GM18520 (cell line): ENCODE measurements around the gene IFNL2.
"Not testable (repeated sequence)": the region's sequence is repeated elsewhere in the genome, so short reads cannot be mapped to it uniquely, and the experiment has no call there.

ENCODE experiments used
- ATAC-seq: cut with Tn5 transposase; IDR thresholded peaks from one replicate; pipeline ENCODE4 v1.9.1; 2021; ENCODE audit not compliant: unreplicated experiment

Gene IFNL2

DNA sequence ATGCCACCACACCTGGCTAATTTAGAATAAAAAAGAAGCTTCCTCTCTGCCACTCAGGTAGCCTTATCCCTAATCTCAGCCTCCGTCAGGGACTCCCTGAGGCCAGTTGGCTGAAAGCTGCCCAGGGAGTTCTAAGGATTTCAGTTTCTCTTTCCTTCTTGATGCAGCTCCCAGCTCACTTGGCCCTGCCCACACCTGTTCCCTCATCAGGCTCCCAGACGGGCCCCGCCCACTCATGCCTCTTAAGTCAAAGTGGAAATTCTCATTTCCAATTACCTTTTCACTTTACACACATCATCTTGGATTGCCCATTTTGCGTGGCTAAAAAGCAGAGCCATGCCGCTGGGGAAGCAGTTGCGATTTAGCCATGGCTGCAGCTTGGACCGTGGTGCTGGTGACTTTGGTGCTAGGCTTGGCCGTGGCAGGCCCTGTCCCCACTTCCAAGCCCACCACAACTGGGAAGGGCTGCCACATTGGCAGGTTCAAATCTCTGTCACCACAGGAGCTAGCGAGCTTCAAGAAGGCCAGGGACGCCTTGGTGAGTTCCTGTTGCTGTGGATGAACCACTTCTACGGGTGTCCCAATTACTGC is 28.0 kb downstream of the IFNL2 start, which contains the start of gene IFNL1:
Gene IFNL1, plus strand, starts transcription at position 353 of the 591 bp plus-strand sequence. Its CDS starts 15 bp downstream, at position 368.
- no peak for ATAC-seq

DNA sequence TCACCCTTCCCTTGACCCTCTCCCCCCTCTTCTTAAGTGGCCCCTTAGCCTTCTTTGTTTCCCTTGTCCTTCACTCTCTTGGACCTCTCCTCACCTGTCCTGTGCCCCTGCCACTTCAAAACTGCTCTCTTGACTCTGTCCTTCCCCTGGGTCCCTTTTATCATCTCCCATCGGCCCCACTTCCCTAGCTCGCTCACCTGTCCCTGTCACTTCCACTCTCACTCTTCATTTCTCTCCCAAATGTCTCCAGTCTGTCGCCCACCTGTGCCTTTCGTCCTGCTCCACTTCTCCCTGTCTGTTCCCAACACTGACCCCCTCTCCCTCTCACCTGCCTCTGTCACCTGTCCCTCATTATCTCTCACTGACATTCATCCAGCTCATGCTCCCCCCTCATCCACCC is 28.7 kb downstream of the IFNL2 start:
- ATAC-seq = no peak

DNA sequence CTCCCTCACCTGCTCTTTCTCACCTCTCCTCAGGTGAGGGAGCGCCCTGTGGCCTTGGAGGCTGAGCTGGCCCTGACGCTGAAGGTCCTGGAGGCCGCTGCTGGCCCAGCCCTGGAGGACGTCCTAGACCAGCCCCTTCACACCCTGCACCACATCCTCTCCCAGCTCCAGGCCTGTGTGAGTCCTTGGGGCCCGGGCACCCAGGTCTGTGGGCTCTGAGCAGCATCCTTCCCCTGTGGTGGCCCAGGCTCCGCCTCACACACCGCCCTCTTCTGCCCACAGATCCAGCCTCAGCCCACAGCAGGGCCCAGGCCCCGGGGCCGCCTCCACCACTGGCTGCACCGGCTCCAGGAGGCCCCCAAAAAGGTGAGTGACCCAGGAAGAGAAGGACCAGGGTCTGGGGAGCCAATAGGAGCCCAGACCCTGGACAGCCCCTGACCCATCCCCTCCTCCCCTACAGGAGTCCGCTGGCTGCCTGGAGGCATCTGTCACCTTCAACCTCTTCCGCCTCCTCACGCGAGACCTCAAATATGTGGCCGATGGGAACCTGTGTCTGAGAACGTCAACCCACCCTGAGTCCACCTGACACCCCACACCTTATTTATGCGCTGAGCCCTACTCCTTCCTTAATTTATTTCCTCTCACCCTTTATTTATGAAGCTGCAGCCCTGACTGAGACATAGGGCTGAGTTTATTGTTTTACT is 29.9 kb downstream of the IFNL2 start:
- no peak for ATAC-seq

DNA sequence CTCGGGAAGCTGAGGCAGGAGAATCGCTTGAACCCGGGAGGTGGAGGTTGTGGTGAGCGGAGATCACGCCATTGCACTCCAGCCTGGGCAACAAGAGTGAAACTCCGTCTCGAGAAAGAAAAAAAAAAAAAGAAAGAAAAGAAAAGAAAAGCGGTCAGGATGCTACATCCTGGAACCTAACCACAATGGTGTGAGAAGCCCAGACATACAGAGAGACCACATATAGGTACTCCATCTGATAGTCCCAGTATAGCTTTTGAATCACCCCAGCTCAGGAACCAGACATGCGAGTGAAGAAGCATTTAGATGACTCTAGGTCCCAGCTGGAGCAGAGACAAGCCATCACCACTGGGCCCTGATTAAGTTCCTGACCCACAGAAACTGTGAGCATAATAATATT is 31.2 kb downstream of the IFNL2 start:
- ATAC-seq = no peak

DNA sequence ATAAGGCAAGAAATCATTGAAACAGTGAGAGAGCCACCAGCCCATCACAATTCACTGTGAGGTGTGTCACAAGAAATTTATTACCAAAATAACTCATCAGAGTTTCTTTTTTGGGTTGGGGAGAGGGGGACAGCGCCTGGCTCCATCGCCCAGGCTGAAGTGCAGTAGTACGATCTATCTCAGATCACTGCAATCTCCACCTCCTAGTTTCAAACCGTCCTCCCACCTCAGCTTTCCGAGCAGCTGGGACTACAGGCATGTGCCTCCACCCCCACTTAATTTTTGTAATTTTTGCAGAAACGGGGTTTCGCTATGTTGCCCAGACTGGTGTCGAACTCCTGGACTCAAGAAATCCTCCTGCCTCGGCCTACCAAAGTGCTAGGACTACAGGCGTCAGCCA is 31.6 kb downstream of the IFNL2 start:
- ATAC-seq = no peak

DNA sequence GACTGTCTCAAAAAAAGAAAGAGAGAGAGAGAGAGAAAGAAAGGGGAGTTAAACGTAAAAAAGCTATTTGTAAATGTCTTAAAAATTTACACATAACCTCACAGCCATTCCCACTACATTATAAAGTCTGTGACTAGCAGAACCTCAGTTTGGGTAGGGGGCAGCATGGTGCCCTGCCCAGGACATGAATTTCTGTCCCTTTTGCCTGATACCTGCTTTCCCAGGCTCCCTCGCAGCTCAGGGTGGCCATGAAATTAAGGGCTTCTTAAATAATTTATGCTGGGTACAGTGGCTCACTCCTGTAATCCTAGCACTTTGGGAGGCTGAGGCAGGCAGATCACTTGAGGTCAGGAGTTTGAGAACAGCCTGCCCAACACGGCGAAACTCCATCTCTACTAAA is 32.8 kb downstream of the IFNL2 start:
- no peak for ATAC-seq

DNA sequence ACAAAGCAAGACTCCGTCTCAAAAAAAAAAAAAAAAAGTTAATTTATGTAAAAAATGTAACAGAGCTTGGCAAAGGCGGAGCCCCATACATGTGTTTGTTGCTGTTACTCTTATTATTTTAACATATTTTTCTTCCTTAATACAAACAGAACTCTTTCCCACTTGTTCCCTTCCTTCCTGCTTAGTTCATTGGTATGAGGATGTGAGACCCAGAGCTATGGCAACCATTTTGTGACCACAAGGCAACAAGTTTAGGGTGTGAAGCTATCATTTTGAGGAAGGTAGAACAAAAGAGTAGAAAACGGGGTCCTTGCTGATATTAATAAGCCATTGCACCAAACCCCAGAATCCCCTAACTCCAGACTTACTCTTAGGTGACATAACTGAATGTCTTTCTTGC is 33.4 kb downstream of the IFNL2 start:
- ATAC-seq = no peak

DNA sequence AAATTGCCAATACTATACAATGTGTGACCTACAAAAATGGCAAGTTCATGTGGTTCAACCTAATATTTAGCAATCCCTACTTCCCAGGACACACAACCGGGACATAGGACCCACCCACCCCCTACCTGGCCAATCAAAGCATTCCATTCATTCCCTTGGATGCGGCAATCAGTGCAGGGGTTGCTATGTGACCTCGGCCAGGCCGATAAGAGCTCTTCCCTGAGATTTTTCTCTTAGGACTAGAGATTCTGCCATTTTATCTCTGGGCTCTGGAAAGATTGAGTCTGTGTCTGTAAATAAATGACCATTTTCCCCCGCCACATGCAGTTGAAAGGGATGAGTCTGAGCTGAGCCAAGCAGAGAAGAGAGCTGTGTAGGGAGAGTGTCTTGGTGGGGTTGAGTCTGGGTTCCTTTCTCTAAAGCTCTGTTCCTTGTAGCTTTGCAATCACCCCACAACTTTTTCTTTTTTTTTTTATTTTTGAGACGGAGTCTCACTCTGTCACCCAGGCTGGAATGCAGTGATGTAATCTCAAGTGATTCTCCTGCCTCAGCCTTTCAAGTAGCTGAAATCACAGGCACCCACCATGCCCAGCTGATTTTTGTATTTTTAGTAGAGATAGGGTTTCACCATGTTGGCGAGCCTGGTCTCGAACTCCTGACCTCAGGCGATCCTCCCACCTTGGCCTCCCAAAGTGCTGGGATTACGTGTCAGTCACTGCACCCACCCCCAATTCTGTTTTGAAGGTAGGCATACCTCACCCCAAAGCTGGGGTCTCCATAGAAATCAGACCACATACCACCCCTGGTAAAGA is 35.4 kb downstream of the IFNL2 start:
- no peak for ATAC-seq

DNA sequence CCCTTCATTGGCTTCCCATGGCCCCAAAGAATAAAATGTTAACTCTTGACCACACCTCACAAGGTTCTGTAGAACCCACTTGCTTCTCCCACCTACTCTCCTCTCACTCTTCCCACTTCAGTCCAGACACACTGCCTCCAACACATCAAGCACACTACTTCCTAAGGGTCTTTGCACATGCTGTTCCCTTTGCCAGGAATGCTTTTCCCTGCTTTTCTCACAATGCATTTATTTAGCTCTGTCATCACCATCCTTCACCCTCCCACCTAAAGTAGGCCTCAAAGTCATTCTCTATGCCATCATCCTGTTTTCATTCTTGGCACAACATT is 36.0 kb downstream of the IFNL2 start:
- ATAC-seq = no peak

DNA sequence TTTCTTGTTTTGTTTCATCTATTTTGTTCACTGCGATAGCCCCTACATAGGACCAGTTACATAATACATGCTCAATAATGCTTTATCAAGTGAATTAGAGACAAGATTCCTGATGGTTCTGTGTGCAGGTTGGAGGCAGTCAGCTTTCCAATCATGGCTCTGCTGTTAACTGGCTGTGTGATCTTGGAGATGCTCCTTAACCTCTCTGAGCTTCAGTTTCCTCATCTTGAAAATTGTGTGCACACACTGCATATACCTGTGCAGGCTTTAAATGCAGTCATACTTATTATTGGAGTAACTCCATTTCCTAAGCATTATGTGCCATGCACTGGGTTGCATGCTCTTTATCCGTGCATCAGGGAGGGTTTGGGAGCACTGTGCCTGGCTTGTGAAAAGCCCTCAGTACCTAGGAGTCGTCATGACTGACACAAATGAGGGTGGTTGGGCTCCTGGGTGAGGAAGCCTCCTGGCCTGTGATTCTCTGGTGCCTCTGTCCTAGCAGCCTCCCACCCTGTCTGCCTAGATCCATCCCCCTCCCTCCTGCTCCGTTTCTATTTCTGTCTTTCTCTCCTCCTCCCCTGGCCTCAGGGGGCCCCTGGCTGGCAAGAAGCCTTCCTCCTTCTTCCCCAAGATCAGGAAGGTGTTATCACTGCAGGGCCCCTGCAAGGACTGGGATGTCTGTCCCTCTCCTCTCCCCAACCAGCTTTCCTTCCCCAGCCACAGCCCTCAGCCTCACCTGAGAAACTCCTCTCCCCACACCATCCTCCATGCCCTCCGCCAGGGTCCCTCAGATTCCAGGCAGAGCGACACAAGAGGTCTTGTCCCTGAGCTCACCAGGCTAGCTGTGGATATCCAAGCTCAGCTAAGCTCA is 36.7 kb downstream of the IFNL2 start:
- ATAC-seq = no peak

DNA sequence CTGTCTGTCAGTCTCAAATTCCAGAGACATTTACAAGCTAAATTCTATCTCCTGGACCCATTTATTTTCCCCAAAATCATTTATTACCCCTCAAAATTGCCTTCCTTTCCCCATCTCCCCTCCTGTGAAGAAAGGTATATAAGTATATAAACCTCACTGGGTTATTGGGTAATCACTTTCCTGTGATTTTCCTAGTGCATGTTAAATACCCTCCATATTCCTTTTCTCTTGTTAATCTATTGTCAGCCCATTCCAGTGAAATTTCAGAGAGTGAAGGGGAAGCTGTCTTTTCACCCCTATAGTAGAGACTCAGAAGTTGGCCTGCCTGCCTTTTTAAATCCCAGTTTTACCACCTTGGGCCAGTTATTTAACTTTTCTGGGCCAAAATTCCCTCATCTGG is 37.9 kb downstream of the IFNL2 start:
- ATAC-seq = no peak

DNA sequence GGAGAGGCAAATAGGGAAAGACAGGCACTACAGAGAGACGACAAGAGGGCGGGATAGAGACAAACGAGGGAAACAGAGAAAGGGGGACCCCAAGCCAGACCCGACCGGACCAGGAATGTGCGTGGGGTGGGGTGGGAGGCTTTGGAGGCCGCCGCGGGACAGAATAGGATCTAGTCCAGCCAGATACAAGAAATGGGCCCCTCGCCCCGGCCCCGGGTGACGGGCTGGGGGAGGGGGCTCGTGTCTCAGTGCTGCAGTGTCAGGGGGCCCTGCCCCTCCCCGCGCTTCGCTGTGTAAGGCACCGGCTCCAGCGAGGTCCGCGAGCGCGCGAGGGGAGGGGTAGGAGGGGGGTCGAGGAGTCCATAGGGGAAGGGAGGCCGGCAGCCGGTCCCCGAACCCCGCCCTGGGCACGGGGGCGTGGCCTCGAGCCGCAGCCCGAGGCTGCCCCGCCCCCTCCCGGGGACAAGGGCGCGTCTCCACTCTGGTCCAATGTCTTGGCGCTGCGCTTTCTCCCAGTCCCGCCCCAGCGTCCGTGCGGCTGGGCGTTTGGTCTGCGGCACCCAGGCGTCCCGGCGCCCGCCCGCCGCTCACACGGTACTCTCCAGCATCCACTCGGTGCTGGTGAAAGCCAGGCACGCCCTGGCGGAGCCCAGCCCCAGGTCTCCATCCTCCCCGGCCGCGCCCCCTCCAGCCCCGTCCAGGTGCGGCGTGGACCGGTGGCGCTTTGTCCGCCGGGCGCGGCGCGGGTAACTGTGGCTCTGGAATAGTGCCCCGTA is 39.0 kb downstream of the IFNL2 start:
- no peak for ATAC-seq

DNA sequence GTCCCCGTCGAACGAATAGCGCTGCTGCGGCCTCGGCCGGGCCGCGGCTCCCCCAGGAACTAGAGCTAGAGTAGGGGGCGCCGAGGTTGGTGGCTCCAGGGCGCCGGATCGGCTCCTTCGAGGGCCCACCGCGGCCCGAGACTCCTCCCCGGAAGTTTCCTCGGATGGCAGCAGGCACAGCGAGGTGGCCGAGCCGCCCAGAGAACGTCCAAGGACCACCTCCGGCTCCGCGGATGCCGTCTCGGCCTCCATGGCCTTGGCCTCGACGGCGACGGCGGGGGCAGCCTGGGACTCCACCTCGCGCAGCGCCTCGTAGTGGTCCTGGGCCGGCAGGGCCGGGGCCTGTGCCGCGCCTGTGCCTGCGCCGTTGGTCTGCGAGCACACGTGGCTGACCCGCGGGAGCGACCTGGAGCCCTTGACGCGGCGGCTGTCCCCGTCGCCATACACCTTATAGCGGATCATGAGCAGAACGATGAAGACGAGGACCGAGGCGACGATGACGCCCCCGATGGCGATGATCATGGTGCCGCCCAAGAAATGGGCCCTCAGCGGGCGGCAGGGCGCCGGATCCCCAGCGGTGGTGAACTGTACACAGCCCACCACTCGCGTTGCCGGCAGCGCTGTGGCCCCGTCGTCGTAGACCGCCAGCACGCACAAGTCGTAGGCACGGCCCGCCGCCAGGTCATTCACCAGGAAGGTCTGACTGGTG is 39.8 kb downstream of the IFNL2 start:
- no peak for ATAC-seq

DNA sequence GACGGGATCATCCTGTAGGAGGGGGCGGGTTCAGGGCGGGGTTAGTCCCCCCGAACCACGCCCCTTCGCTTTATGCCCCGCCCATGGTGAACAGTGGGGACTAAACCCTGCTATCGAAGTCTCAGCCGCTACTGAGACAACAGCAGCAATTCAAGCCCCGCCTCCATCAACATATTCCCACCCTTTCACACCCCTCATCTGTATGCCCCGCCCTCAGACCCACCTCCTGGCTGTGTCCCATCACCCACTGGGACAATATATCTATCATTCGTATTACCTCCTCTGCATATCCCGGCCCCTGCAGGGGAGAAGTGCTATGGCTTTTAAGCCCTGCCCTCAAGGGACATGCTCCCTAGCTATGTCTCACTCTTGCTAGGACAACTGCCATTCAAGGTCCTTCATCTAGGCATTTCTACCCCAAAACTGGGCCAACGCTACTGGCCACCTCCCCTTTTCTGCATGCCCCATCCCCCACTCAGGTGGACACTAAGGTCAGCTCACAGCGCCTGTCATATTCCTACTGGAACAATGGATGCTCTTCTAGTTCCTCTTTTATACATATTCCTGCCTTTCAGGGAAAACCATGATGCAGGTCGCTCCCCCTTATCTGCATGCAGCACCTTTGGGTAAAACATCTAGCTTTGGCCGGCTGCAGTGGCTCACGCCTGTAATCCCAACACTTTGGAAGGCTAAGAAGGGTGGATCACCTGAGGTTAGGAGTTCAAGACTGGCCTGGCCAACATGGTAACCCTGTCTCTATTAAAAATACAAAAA is 40.5 kb downstream of the IFNL2 start:
- no peak for ATAC-seq

DNA sequence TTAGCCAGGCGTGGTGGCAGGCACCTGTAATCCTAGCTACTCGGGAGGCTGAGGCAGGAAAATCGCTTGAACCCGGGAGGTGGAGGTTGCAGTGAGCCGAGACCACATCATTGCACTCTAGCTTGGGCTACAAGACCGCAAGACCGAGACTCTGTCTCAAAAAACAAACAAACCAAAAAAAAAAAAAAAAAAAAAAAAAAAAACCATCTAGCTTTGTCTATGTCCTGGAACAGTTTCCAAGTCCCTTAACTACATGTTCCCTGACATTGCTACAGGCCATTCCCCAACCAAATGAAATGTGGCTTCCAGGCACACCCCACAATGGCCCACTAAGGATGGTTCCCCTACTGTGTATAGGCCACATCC is 41.1 kb downstream of the IFNL2 start:
- ATAC-seq = not testable (repeated sequence)

DNA sequence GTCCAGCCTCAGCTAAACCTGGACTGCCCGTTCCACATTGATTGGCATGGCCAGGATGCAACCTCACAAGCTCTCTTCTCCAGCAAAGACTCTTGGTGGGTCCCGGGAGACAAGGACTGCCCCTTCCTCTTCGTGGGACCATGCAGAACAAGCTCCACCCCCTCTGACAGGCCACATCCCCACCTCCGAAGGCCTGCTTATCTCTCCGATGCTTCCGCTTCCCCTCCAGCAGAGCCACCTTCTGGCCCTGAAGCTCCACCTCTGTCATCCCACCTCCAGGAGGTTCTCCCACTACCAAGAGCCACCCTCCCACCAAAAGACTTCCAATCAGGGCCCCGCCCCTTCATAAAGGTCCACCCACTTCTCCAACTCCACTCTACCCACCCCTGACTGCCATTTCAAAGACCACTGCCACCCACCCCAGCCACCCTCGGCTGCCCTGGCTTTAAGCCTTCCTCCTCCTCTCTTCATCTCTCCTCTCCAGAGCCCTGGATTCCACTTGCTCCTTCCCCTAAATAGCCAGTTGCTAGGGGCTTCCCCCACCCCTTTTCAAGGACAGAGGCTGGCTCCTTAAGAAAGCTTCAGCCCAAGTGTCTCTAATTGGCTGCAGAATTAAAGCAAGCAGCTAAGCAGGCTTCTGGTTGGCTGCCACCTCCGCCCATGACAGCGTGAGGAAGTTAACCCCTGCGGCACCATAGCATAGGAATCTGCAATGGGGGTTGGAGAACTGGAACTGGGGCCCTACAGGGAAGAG is 42.5 kb downstream of the IFNL2 start:
- no peak for ATAC-seq

DNA sequence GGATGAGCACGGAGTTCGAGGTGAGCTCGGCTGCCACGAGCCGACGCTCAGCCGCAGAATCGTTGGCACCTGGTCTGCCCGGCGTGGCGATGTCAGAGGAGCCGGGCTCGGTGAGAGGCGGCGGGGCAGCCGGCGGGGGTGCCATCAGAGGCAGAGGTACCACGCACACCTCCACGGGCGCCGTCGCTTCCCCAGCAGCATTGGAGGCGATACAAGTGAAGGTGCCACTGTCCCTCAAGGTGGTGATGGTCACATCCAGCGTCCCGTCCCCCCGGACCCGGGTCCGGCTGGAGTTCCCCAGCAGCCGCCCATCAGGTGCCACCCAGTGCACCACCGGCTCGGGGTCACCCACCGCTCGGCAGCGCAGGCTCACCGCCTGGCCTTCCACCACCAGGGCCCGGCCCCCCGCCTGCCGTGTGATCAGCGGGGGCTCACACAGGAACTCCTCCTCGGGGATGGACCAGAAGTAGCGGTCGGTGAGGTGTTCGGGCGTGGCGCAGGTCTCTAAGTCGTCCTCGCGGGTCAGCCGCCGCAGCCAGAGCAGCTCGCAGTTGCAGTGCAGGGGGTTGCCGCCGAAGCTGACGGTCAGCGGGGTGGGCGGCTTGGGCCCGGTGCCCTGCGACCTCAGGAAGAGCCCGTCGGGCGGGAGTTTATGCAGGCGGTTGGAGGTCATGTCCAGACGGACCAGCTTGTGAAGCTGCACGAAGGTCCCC is 46.0 kb downstream of the IFNL2 start:
- no peak for ATAC-seq

DNA sequence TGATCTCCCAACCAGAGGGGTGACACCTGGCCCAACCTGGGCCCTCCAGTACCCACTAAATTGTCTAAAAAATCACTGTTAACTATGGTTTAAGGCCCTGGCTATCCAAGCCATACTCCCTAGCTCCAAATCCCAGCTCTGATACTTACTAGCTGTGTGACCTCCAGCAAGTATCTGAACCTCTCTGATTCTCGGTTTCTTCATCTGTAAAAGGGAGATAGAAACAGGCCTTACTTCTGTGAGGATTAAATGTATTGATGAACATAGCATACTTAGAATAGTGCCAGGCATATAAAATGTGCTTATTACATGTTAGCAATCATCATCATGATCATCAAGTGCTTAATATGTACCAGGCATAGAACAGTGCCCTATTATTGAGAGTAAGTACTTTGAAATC is 47.7 kb downstream of the IFNL2 start:
- ATAC-seq = no peak
